Upper lobe of left lung (tissue), 4 donors: Measurements from ENCODE around the gene NLRP4.

ENCODE experiments used
- POLR2A ChIP-seq, 4 donors: fragments of 450-650 bp; IDR thresholded peaks; one replicate each; pipeline ENCODE4 v1.5.1; 2016 to 2017; ENCODE audit warnings: antibody characterized with exemption in 4 of 4, mild to moderate bottlenecking in 2 of 4
- TF ChIP-seq, protein P1 (sequence below), 6 experiments: fragments of 450-650 bp in 4 of 6; fragments of 200-600 bp in 2 of 6; sonication (generic) in 2 of 6; IDR thresholded peaks; one replicate each; pipeline ENCODE4 v1.5.1; 2016 to 2019; ENCODE audit warnings: antibody characterized with exemption in 6 of 6

DNA sequence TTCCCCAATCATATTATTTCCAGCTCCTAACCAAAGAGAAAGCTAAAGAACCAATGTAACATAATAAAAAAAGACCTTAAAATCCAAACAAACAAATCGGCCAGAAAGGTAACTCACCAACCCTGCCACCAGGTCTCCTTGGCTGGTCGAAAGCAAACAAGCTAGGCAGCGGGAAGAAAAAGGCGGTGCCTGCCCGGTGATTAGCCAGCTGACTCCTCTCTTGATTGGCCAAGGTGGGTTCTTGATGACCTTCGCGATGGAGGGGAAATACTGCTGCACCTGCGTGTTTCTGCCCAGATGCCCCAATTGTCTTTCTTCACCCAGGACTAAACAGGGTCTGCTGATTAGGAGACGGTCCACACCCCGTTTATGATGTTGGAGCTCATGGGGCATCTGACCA, 4.5 kb upstream of the NLRP4 start, which contains the start of gene NLRP11:
- TF ChIP-seq, protein P1, sequence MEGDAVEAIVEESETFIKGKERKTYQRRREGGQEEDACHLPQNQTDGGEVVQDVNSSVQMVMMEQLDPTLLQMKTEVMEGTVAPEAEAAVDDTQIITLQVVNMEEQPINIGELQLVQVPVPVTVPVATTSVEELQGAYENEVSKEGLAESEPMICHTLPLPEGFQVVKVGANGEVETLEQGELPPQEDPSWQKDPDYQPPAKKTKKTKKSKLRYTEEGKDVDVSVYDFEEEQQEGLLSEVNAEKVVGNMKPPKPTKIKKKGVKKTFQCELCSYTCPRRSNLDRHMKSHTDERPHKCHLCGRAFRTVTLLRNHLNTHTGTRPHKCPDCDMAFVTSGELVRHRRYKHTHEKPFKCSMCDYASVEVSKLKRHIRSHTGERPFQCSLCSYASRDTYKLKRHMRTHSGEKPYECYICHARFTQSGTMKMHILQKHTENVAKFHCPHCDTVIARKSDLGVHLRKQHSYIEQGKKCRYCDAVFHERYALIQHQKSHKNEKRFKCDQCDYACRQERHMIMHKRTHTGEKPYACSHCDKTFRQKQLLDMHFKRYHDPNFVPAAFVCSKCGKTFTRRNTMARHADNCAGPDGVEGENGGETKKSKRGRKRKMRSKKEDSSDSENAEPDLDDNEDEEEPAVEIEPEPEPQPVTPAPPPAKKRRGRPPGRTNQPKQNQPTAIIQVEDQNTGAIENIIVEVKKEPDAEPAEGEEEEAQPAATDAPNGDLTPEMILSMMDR (IDR thresholded peaks at IDR 0.05): no peak
- no peak for TF ChIP-seq POLR2A (IDR thresholded peaks at IDR 0.05)
